Neural cell (in vitro differentiated cells): ENCODE results near the gene RHEBL1. TPM values are rescaled to one million over a fixed set of nuclear protein-coding genes. Genes with fewer than 3 reads are reported as not detected.

Source experiments
- H2AFZ ChIP-seq: fragments of 200-600, 300-800 bp; sonication (generic), shearing (Covaris generic); 2 replicates; pipeline ENCODE4 v1.6.0; 2014; ENCODE audit warnings: low read depth, mild to moderate bottlenecking, antibody characterized with exemption, low read length, moderate library complexity
- H3F3A ChIP-seq: fragments of 200-600 bp; shearing (Covaris generic); 2 replicates; pipeline ENCODE4 v1.6.1; 2016; ENCODE audit warnings: mild to moderate bottlenecking, moderate library complexity, mixed read lengths, antibody characterized with exemption, low read length; ENCODE audit not compliant: insufficient read depth, poor library complexity, severe bottlenecking
- H3K27ac ChIP-seq: fragments of 200-600, 300-800 bp; sonication (generic), shearing (Covaris generic); 2 replicates; pipeline ENCODE4 v1.5.1; 2014; ENCODE audit warnings: mild to moderate bottlenecking, low read length, moderate library complexity
- H3K27me3 ChIP-seq: fragments of 300-800, 200-600 bp; sonication (generic), shearing (Covaris generic); 2 replicates; pipeline ENCODE4 v1.6.0; 2014; ENCODE audit warnings: mild to moderate bottlenecking, low read depth, low read length, moderate library complexity; ENCODE audit not compliant: insufficient read depth
- H3K36me3 ChIP-seq: fragments of 300-800, 200-600 bp; sonication (generic), shearing (Covaris generic); 2 replicates; pipeline ENCODE4 v1.5.1; 2014; ENCODE audit warnings: mild to moderate bottlenecking, antibody characterized with exemption, low read length, moderate library complexity; ENCODE audit not compliant: insufficient read depth
- H3K4me2 ChIP-seq: fragments of 300-800, 200-600 bp; sonication (generic), shearing (Covaris generic); 2 replicates; pipeline ENCODE4 v1.6.0; 2014; ENCODE audit warnings: mild to moderate bottlenecking, low read length
- H3K4me3 ChIP-seq: fragments of 300-800, 200-600 bp; sonication (generic), shearing (Covaris generic); 2 replicates; pipeline ENCODE4 v1.5.1; 2014; ENCODE audit warnings: mild to moderate bottlenecking, low read length, moderate library complexity
- H3K79me2 ChIP-seq: fragments of 200-600 bp; shearing (Covaris generic); replicated peaks from 2 replicates; pipeline ENCODE4 v1.6.0; 2014; ENCODE audit warnings: mild to moderate bottlenecking, low read length, moderate library complexity; ENCODE audit not compliant: insufficient read depth
- H3K9ac ChIP-seq: fragments of 300-800, 200-600 bp; sonication (generic), shearing (Covaris generic); 2 replicates; pipeline ENCODE4 v1.6.1; 2016; ENCODE audit warnings: mild to moderate bottlenecking, low read length, mixed read lengths
- H3K9me2 ChIP-seq: fragments of 200-600 bp; shearing (Covaris generic); 2 replicates; pipeline ENCODE4 v1.6.1; 2016; ENCODE audit warnings: mild to moderate bottlenecking, low read length, mixed read lengths; ENCODE audit not compliant: insufficient read depth
- H3K9me3 ChIP-seq: fragments of 200-600, 300-800 bp; sonication (generic), shearing (Covaris generic); 2 replicates; pipeline ENCODE4 v1.6.1; 2016; ENCODE audit warnings: mild to moderate bottlenecking, mixed run types, low read length, moderate library complexity, mixed read lengths
- H4K20me1 ChIP-seq: fragments of 200-600 bp; shearing (Covaris generic); 2 replicates; pipeline ENCODE4 v1.6.1; 2016; ENCODE audit warnings: mild to moderate bottlenecking, mixed run types; ENCODE audit not compliant: insufficient read depth
- EP300 ChIP-seq: fragments of 450-650 bp; conservative IDR thresholded peaks from 2 replicates; pipeline ENCODE4 v1.6.1; 2014; ENCODE audit warnings: antibody characterized with exemption, mild to moderate bottlenecking, moderate library complexity; ENCODE audit not compliant: poor library complexity, severe bottlenecking
- EZH2 ChIP-seq: fragments of 200-600, 300-800 bp; shearing (Covaris generic), sonication (generic); IDR thresholded peaks from 2 replicates; pipeline ENCODE4 v1.6.1; 2014; ENCODE audit warnings: antibody characterized with exemption, low read length, borderline replicate concordance, mild to moderate bottlenecking; ENCODE audit not compliant: insufficient read depth, poor library complexity, severe bottlenecking
- MXI1 ChIP-seq: fragments of 450-650 bp; conservative IDR thresholded peaks from 2 replicates; pipeline ENCODE4 v1.6.1; 2014; ENCODE audit warnings: antibody characterized with exemption, mild to moderate bottlenecking; ENCODE audit not compliant: poor library complexity, severe bottlenecking
- POLR2AphosphoS5 ChIP-seq: IDR thresholded peaks from 2 replicates; pipeline ENCODE4 v1.6.1; 2012
- RAD21 ChIP-seq: fragments of 450-650 bp; conservative IDR thresholded peaks from 2 replicates; pipeline ENCODE4 v1.6.1; 2014; ENCODE audit warnings: antibody characterized with exemption, mild to moderate bottlenecking, moderate library complexity
- SMC3 ChIP-seq: fragments of 450-650 bp; conservative IDR thresholded peaks from 2 replicates; pipeline ENCODE4 v1.6.1; 2014; ENCODE audit warnings: antibody characterized with exemption, mild to moderate bottlenecking, moderate library complexity; ENCODE audit not compliant: poor library complexity
- TAF1 ChIP-seq: IDR thresholded peaks from 2 replicates; pipeline ENCODE4 v1.6.1; 2012; ENCODE audit warnings: low read depth
- polyA minus RNA-seq: library from RNA; depleted of rRNA, polyadenylated mRNA; stranded (reverse); fragments of >200 nt; gene quantifications from 2 replicates; pipeline ENCODE4 v1.2.3, GENCODE V29; 2014
- polyA plus RNA-seq: library from polyadenylated mRNA; depleted of rRNA; stranded (reverse); fragments of >200 nt; gene quantifications from 2 replicates; pipeline ENCODE4 v1.2.3, GENCODE V29; 2014
- TF ChIP-seq, protein P1 (sequence below): IDR thresholded peaks from 2 replicates; pipeline ENCODE4 v1.6.1; 2012; ENCODE audit warnings: borderline replicate concordance
- TF ChIP-seq, protein P2 (sequence below): fragments of 450-650 bp; IDR thresholded peaks from 2 replicates; pipeline ENCODE4 v1.5.1; 2014; ENCODE audit warnings: antibody characterized with exemption, mild to moderate bottlenecking, moderate library complexity; ENCODE audit not compliant: poor library complexity, severe bottlenecking

The RHEBL1 gene, protein sequence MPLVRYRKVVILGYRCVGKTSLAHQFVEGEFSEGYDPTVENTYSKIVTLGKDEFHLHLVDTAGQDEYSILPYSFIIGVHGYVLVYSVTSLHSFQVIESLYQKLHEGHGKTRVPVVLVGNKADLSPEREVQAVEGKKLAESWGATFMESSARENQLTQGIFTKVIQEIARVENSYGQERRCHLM
- polyA plus RNA-seq = 0.68 TPM in 1 of 2 replicates, not detected in the other
- not detected in 2 replicates for polyA minus RNA-seq

DNA sequence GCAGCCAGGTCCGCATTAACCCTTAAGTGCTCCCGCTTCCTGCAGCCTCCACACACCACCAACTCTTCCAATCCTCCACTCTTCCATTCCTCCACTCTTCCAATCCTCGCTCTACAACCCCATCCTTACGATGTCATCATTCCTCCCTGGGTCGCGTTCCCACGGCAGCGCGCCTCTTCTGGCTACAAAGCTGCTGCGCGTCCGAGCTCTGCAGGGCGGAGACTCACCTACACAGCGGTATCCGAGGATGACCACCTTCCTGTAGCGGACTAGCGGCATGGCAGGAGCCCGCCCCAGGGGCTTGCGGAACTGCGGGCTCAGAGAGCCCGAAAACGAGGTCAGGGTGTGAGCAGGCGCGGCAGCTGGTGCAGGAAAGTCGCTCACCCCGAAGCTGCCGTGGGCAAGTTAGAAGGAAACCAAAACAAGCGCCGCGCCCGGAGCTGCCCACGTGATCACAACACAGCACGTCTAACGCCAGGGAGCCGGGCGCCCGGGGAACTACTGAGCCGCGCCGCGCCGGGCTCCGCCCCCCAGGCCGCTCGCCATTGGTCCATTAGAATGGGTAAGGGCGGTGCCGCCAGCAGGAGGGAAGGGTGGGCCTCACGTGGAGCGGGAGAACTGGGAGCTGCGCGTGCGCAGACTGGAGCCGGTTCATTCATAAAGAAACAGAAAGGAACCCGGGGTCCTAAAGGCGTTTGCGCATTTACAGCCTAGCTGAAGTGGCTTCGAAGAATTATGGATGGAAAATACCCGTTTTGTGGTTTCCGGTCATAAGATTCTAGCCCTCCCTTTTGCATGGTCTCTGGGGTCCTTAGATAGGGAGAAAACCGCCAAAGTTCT is at the start of gene RHEBL1:
Gene RHEBL1 (minus strand): TSS at position 473 of the 840 bp plus-strand sequence. CDS start 194 bp downstream, at position 279.
- TF ChIP-seq TAF1 = peak; percentile 56
- TF ChIP-seq, protein P1, sequence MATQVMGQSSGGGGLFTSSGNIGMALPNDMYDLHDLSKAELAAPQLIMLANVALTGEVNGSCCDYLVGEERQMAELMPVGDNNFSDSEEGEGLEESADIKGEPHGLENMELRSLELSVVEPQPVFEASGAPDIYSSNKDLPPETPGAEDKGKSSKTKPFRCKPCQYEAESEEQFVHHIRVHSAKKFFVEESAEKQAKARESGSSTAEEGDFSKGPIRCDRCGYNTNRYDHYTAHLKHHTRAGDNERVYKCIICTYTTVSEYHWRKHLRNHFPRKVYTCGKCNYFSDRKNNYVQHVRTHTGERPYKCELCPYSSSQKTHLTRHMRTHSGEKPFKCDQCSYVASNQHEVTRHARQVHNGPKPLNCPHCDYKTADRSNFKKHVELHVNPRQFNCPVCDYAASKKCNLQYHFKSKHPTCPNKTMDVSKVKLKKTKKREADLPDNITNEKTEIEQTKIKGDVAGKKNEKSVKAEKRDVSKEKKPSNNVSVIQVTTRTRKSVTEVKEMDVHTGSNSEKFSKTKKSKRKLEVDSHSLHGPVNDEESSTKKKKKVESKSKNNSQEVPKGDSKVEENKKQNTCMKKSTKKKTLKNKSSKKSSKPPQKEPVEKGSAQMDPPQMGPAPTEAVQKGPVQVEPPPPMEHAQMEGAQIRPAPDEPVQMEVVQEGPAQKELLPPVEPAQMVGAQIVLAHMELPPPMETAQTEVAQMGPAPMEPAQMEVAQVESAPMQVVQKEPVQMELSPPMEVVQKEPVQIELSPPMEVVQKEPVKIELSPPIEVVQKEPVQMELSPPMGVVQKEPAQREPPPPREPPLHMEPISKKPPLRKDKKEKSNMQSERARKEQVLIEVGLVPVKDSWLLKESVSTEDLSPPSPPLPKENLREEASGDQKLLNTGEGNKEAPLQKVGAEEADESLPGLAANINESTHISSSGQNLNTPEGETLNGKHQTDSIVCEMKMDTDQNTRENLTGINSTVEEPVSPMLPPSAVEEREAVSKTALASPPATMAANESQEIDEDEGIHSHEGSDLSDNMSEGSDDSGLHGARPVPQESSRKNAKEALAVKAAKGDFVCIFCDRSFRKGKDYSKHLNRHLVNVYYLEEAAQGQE = peak; percentile 30
- TF ChIP-seq, protein P2, sequence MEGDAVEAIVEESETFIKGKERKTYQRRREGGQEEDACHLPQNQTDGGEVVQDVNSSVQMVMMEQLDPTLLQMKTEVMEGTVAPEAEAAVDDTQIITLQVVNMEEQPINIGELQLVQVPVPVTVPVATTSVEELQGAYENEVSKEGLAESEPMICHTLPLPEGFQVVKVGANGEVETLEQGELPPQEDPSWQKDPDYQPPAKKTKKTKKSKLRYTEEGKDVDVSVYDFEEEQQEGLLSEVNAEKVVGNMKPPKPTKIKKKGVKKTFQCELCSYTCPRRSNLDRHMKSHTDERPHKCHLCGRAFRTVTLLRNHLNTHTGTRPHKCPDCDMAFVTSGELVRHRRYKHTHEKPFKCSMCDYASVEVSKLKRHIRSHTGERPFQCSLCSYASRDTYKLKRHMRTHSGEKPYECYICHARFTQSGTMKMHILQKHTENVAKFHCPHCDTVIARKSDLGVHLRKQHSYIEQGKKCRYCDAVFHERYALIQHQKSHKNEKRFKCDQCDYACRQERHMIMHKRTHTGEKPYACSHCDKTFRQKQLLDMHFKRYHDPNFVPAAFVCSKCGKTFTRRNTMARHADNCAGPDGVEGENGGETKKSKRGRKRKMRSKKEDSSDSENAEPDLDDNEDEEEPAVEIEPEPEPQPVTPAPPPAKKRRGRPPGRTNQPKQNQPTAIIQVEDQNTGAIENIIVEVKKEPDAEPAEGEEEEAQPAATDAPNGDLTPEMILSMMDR = peak; percentile 58
- TF ChIP-seq POLR2AphosphoS5 = no peak
- peak; percentile 44 for TF ChIP-seq EP300
- peak; percentile 94 for TF ChIP-seq MXI1
- peak; percentile 23 for TF ChIP-seq SMC3
- no peak for TF ChIP-seq RAD21
- no peak for TF ChIP-seq EZH2
- no peaks in the 10 kb centered on the region for H4K20me1 ChIP-seq
- no peak within 1 kb of the TSS for H3K27ac ChIP-seq
- H2AFZ ChIP-seq = peak within 1 kb of the TSS; percentile 80
- no peaks in the 10 kb centered on the region for H3K9me2 ChIP-seq
- H3K27me3 ChIP-seq = peaks cover 4% of the 10 kb centered on the region
- H3K4me3 ChIP-seq = peak within 1 kb of the TSS; percentile 89
- no peaks in the 10 kb centered on the region for H3K36me3 ChIP-seq
- H3K9me3 ChIP-seq = no peaks in the 10 kb centered on the region
- H3K9ac ChIP-seq = peak within 1 kb of the TSS; percentile 66
- H3K79me2 ChIP-seq = no peaks in the 10 kb centered on the region
- peak within 1 kb of the TSS; percentile 85 for H3K4me2 ChIP-seq
- H3F3A ChIP-seq = no peaks in the 10 kb centered on the region

DNA sequence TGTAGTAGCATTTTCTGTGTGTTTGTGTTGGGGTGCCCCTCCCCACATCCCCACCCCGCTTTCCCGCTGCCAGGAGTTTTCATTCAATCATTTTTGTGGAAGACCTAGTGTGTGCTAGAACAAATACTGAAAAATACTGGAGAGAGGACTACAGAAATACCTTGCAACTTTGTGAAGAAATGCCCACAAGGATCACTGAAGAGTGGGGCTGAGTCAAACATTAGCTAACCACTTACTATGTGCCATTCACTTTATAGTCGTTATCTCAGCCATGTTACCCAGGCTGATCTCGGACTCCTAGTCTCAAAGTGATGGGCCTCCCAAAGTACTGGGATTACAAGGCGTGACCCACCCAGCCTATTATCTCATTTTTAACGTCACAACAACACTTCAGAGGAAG is 41.4 kb upstream of the RHEBL1 start:
- no peaks in the 10 kb centered on the region for H3F3A ChIP-seq
- H3K9me3 ChIP-seq = no peaks in the 10 kb centered on the region
- H3K4me3 ChIP-seq = peak overlapping the region; percentile 96
- no peaks in the 10 kb centered on the region for H3K9me2 ChIP-seq
- peaks cover 6% of the 10 kb centered on the region for H3K36me3 ChIP-seq
- peaks cover 26% of the 10 kb centered on the region for H4K20me1 ChIP-seq
- H3K79me2 ChIP-seq = peaks cover 40% of the 10 kb centered on the region
- H3K27ac ChIP-seq = peak overlapping the region; percentile 100
- H3K9ac ChIP-seq = peak overlapping the region; percentile 100
- peak overlapping the region; percentile 82 for H2AFZ ChIP-seq
- peak overlapping the region; percentile 59 for H3K4me2 ChIP-seq
- TF ChIP-seq MXI1 = no peak
- no peak for TF ChIP-seq TAF1
- TF ChIP-seq, protein P2 = no peak
- TF ChIP-seq POLR2AphosphoS5 = no peak
- no peak for TF ChIP-seq EP300
- no peak for TF ChIP-seq SMC3
- TF ChIP-seq, protein P1 = no peak
- TF ChIP-seq EZH2 = no peak
- no peak for TF ChIP-seq RAD21
- no peaks in the 10 kb centered on the region for H3K27me3 ChIP-seq
